Progenitor cell of endocrine pancreas (in vitro differentiated cells): ENCODE data around the gene ADAMTSL4. TPM values are rescaled to one million over a fixed set of nuclear protein-coding genes. Genes with fewer than 3 reads are reported as not detected.

Experiments used
- DNase-seq: peaks from one replicate; pipeline ENCODE4 v3.0.0; 2021; ENCODE audit warnings: low spot score; ENCODE audit not compliant: unreplicated experiment
- H3K27ac Mint-ChIP-seq: 2 replicates; pipeline ENCODE4 v1.8.0; 2021; ENCODE audit warnings: mild to moderate bottlenecking, moderate library complexity, mixed read lengths
- H3K27me3 Mint-ChIP-seq: 2 replicates; pipeline ENCODE4 v1.8.0; 2021; ENCODE audit warnings: mixed read lengths
- H3K36me3 Mint-ChIP-seq: 2 replicates; pipeline ENCODE4 v1.8.0; 2022; ENCODE audit warnings: mixed read lengths; ENCODE audit not compliant: insufficient read depth
- H3K4me1 Mint-ChIP-seq: 2 replicates; pipeline ENCODE4 v1.8.0; 2021; ENCODE audit warnings: low read depth, mixed read lengths
- H3K4me3 Mint-ChIP-seq: 2 replicates; pipeline ENCODE4 v1.8.0; 2021; ENCODE audit warnings: low read depth, mild to moderate bottlenecking, moderate library complexity, mixed read lengths
- H3K9me3 Mint-ChIP-seq: 2 replicates; pipeline ENCODE4 v1.8.0; 2021; ENCODE audit warnings: low read depth, mixed read lengths
- total RNA-seq: library from RNA; stranded (reverse); gene quantifications from 2 replicates; pipeline ENCODE4 v1.2.1, GENCODE V29; 2021
- TF ChIP-seq, protein P1 (sequence below): fragments of 200-600 bp; sonication (generic); IDR thresholded peaks from one replicate; pipeline ENCODE4 v1.5.0; 2021; ENCODE audit warnings: antibody characterized with exemption, mild to moderate bottlenecking; ENCODE audit not compliant: unreplicated experiment

The ADAMTSL4 gene
- total RNA-seq, 1 donor from 2014 or later = 5.5 TPM

DNA sequence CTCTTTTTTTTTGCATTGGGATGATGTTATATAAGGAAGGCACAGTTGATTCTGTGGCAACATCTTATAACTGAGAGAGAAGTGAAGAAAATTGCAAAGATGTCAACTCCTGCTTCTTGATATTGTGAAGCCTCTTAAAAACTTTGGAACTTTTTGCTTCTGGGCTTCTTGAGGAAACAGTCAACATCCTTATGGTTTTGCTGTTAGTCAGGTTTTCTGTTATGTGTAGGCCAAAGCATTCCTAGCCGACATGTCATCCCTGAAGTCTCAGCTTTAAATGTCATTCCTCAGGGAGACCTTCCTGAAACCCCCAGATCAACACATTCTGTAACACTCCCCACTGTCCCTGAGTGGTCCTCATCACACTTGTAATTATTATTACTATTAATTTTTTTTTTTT lies 21.0 kb upstream of the ADAMTSL4 start:
- no peaks in the 10 kb centered on the region for H3K36me3 Mint-ChIP-seq
- no peak for DNase-seq
- H3K4me3 Mint-ChIP-seq = no peak overlapping the region
- H3K27ac Mint-ChIP-seq = no peak overlapping the region
- H3K4me1 Mint-ChIP-seq = peaks cover 25% of the 10 kb centered on the region
- H3K27me3 Mint-ChIP-seq = no peaks in the 10 kb centered on the region
- no peaks in the 10 kb centered on the region for H3K9me3 Mint-ChIP-seq
- TF ChIP-seq, protein P1, sequence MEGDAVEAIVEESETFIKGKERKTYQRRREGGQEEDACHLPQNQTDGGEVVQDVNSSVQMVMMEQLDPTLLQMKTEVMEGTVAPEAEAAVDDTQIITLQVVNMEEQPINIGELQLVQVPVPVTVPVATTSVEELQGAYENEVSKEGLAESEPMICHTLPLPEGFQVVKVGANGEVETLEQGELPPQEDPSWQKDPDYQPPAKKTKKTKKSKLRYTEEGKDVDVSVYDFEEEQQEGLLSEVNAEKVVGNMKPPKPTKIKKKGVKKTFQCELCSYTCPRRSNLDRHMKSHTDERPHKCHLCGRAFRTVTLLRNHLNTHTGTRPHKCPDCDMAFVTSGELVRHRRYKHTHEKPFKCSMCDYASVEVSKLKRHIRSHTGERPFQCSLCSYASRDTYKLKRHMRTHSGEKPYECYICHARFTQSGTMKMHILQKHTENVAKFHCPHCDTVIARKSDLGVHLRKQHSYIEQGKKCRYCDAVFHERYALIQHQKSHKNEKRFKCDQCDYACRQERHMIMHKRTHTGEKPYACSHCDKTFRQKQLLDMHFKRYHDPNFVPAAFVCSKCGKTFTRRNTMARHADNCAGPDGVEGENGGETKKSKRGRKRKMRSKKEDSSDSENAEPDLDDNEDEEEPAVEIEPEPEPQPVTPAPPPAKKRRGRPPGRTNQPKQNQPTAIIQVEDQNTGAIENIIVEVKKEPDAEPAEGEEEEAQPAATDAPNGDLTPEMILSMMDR = no peak

DNA sequence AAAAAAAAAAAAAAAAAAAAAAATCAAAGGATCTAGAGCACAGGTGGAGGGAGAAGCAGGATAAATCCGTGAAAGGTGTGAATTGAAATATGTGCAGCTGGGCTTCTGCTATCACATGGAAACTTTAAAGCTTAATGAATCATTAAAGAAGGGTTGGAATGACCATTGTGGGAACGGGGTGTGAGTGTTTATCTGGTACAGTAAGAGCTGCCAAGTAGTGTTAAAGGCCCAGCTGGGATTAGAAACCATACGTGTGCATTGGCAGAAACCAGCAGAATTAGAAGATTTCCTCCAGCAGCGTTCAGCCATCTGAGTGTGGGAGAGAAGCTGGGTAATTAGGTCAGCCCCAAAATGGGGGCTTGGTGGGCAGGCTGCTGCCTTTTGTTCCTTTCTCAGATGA lies 20.2 kb upstream of the ADAMTSL4 start:
- TF ChIP-seq, protein P1 = no peak
- H3K4me1 Mint-ChIP-seq = peaks cover 28% of the 10 kb centered on the region
- no peaks in the 10 kb centered on the region for H3K9me3 Mint-ChIP-seq
- H3K4me3 Mint-ChIP-seq = no peak overlapping the region
- no peaks in the 10 kb centered on the region for H3K36me3 Mint-ChIP-seq
- no peak for DNase-seq
- H3K27ac Mint-ChIP-seq = no peak overlapping the region
- H3K27me3 Mint-ChIP-seq = no peaks in the 10 kb centered on the region

DNA sequence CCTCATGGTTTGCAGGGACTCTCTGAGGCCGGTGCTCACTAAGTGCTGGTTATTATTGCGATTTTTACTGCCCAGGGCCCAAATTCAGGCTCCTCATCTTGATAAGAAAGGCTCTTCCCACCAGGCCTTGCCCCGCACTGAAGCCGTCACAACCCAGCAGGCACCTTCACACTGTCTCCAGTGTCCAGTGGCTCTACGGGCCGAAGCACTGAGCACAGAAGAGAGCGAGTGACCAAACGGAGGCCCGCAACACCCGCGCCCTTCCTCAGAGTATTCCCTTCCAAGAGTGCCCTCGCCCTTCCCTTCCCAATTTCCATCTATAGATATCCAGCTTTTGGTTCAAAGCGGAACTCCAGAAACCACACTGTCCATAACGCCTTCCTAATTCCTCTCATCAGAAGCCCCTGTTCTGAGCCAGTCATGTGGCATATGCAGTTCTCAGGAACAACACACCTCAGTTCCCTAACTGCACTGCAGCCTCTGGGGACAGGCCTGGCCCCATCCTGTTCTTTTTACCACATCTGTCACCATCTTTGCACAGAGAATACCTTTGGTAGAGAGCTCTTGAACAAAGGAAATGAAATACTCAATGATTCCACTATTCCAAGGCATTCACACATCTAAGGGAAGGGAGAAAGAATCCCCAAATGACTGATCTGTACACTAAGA lies 18.6 kb upstream of the ADAMTSL4 start:
- DNase-seq = no peak
- H3K4me3 Mint-ChIP-seq = no peak overlapping the region
- TF ChIP-seq, protein P1 = no peak

DNA sequence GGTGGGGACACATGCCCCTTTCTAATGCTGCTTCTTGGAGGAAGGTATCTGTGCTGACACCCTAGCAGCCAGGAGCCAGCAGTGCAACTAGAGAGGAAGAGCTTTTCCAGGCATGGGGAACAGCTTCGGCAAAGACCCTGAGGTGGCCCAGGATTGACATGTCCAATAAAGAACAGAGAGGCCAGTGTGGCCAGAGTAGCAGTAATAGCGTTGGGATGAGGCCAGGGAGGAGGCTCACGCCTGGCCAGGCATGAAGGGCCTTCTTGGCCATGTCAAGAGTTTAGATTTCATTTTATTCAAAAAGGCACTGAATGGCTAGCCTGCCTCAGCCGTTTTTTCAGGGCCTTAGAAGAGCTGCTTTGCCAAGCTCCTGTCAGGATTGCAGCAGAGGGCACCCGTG lies 16.3 kb upstream of the ADAMTSL4 start:
- H3K27me3 Mint-ChIP-seq = no peaks in the 10 kb centered on the region
- no peaks in the 10 kb centered on the region for H3K9me3 Mint-ChIP-seq
- H3K4me3 Mint-ChIP-seq = peak overlapping the region; percentile 52
- peaks cover 30% of the 10 kb centered on the region for H3K4me1 Mint-ChIP-seq
- H3K27ac Mint-ChIP-seq = peak overlapping the region; percentile 93
- no peak for DNase-seq
- no peaks in the 10 kb centered on the region for H3K36me3 Mint-ChIP-seq
- TF ChIP-seq, protein P1 = peak; percentile 3

More for the DNA sequence above, 18.6 kb upstream of the ADAMTSL4 start:
- Mint-ChIP-seq H3K9me3 (no peaks in the 10 kb centered on the region), H3K27me3 (no peaks in the 10 kb centered on the region), H3K27ac (peak overlapping the region; percentile 43), H3K4me1 (peaks cover 28% of the 10 kb centered on the region), H3K36me3 (no peaks in the 10 kb centered on the region)

DNA sequence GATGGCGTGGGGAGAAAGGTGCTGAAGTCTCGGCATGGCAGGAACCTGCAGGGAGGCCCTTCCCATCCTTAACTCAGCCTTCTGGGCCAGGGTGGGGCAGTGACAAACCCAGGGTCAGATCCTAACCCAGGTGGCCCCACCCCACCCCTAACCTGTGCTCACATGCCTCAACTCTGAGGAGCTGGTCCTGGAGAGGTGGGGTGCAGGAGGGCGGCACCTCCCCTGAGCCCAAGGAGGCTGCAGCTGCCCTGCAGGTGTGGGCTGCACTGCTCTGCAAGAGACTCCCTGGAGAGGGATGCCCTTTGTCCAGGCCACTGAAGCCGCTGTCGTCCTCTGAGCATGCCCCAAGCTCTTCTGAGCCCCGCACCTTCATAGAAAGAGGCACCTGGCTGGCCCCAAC lies 15.2 kb upstream of the ADAMTSL4 start:
- Mint-ChIP-seq H3K27ac (no peak overlapping the region), H3K27me3 (no peaks in the 10 kb centered on the region), H3K9me3 (no peaks in the 10 kb centered on the region), H3K4me3 (no peak overlapping the region), H3K36me3 (no peaks in the 10 kb centered on the region), H3K4me1 (peaks cover 29% of the 10 kb centered on the region)
- TF ChIP-seq, protein P1 = no peak
- no peak for DNase-seq
